ENCODE data around the gene SNX27.

Gene SNX27

DNA sequence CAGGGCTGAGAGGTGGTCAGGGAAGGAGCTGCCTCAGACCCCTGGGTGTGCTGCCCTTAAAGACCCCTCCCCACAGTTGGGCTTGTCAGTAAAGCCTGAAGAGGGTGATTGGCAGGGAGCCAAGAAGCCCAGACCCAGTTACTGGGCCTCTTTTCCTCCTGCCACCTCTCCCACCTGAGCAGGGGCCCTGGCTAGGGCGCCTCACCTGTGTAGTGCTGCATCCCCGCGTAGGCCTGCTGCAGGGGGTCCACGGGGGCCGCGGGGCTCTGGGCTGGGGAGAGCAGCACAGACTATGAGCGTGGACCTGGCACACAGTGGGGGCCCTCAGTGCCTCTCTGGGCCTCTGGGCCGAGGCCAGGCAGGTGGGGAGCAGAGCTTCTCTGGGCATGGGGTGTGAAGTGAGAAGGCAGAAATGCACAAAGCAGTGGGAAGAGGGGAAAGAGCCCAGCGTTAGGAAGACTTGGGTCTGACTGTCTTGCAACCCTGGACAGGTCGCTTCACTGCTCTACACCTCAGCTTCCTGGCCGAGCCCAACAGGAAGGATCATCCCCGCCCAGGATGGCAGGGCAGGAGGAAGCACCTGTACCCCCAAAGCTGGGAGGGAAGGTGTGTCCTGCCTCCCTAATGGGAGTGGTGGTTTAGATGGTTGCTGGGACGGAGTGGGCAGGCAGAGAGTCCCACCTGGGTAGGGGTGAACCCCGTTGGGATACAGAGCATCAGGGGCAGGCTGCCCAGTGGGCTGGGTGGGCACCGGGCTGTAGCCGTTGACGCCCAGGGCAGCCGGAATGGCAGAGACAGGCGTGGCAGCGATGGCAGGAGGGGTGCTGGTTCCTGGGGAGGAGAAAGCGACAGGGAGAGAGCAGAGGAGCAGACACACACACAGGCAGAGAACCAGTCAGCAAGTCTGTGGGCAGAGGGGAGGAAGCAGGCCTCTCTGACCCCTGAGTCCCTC, 94.9 kb downstream of the SNX27 start:
- no peak for FAIRE-seq

DNA sequence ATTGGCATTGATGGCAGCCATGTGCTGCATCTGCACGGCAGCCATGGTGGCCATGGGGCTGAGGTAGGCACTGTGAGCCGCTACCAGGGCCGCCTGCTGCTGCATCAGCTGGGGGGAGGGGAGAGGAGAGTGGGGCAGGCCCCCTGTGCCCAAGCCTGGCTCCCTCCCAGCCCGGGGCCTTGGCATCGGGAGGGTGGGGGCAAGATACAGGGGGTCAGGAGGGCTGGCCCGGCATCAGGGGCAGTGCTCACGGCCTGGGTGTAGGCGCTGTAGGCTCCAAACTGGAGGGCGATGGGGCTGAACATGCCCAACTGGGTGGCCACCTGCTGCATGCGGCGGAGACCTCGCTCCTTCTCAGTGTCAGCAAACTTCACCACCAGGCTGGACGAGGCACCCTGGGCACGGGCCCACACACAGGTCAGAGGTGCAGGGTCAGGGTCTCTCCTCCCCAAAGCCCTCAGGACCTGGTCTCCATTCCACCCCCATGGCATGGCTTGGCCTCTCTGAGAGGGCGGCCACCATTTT, 95.8 kb downstream of the SNX27 start:
- FAIRE-seq: no peak

DNA sequence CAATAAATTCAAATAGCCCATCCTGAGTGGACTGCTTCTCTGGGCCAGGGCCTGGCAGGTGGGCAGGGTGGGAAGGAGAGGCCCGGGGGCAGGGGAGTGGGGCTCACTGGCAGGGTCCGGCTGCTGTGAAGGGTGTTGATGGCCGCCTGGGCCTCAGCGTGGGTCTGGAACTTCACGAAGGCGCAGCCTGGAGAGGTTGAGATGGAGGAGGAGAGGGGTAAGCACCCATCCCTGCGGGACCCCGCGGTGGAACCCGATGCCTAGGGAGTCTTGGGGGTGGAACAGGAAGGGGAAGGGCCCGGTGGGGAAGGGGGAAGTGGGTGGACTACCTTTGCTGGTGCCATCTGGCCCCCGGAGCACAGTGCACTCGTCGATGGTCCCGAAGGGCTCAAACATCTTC, 97.0 kb downstream of the SNX27 start:
- no peak for FAIRE-seq

DNA sequence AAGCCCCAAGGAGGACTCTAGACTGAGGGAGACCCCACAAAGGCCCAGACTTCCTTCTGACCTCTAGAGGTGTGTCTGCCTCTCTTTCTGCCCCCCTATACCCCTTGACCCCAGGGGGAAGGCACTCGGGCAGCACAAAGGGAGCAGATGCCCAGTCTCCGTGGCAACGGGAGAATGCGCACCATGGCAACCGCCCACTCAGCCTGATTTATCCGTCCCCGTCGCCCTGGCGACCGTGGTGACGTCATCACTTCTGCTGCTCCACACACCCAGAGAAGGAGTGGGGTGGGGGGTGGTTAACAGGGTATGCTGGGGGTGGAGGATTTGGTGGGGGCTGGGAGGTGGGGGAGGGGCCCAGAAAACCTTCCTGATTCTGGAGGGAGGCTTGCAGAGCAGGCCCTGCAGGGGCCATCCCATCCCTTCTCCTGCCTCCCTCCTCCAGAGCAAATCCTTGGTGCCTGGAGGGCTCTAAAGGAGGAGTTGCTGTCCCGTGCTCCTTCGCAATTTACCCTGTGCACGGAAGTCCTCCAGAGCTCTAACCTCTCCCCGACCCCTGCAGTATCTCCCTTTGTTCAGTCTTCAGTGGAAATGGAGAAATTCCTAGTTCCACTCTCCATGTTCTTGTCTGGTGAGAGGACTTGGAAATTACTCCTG, 98.5 kb downstream of the SNX27 start:
- FAIRE-seq: no peak

DNA sequence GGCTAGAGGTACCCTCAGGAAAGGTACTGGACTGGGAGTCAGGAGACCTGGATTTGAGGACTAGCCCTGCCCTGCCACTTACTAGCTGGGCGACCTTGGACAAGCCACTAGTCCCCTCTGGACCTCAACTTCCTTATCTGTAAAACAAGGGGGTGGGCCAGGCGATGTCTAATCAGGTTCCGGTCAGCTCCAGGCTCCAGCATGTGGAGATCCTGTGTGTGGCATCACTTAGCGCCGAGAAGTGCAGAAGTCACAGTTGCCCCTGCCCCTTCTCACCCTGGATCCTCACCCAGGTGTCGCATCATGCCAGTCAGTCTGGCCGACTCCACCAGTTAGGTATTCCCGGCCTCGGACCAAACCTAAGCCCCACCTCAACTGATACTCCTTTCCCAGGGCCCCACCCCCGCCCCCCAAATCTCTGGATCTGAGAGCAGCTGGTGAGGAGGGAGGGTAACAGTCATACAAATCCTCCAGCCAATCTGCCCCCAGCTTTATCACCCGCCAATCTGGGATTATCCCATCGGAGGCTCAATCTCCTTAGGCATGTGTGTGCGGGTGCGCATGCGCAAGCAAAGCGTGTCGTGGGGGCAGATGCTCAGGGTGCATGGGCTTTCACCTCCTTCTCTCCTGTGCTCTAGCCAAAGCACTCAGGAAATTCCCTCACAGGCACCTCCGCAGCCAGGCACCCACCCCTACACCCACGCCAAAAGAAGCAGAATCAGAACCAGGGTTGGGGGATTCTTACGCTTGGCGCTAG, 99.4 kb downstream of the SNX27 start:
- no peak for FAIRE-seq

DNA sequence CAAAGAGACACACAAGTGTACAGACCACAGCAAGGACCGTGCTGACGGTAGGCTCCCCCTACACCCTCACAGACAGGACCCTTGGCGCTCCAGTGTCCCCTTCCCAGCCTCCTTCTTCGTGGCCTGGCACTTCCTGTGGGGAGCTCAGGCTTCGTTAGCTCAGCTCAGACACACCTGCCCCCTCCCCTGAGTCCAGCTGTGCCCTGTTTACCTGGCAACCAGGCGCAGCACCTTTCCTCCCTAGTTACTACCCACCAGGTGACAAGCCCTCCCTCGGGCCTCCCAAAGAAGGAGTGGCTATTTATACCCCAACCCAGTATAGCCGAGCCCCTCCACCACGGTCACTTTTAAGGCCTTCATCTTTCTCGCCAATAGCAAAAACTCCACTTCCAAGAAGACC, 100.1 kb downstream of the SNX27 start:
- no peak for FAIRE-seq

DNA sequence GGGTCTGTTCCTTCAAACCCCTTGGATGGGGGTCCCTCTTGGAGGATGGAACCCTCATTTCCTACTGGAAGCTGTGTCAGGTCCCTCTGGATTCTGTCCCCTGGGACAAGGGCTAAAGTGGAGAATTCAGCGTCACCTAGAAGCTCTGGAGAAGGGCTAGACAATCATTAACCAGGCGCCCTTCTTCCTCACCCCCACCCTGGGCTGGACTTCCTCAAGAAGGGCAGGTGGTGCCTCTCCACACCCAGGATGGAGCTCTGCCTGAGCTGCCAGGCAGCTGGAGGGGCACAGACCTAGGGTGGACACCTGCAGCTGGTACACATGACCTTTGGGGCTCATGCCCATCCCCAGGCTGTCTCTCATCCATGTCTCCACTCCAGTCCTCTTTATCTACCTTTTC, 101.2 kb downstream of the SNX27 start:
- FAIRE-seq: no peak

DNA sequence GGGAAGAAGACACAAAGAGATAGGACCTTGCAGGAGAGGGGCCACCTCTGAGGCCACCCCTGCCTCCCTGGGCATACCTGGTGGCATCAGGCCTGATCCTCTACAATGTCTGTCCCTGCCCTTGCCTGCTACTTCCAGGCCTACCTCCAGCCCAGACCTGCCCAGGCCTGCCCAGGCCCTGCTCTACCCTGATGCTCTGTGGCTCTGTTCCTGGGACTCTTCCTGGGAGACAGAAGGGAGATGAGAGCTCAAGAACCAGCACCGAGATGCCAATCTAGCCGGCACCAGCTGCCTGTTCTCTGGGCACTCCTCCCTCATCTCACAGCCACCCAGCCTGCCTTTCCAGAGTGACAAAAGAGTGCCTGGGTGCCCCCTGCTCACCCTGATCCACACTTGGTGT, 102.0 kb downstream of the SNX27 start:
- no peak for FAIRE-seq

DNA sequence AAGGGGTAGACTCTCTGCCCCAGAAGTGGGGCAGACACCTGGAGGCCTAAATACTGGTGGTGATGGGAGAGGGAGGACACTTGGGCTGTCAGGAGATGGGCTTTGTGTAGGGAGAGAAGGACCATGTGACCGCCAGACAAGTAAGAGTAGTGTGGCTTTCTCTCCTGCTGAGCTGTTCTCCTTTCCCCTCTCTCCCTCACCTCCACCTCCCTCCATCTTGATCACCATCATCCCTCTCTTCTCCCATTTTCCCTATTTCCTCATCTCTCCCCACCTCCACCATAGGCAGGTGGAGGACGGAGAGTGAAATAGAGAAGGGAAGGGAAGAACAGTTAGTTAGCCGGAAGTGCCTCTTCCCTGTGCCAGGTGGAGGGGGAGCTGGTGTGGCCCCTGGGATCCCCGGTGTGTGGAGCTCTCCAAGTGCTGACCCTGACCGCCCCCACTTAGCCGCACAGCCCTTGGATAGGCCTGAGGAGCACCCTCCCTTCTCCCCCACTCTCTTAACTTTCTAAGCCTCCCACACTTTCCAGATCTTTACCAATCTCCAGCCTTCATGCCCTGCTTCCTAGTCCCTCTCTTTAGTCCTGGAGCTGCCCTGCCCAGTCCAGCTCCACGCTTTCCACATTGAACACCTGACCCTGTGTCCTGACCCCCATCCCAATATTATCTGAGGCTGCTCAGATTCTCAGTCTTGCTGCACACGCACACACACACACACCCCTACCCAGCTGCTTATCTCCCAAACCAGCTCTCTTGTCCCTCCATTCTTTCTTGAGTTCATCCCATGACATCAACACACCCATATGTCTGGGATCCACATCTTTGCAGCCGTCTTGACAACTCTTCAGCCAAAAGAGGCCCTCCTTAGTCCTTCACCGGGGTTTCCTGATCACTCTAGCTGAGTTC, 103.2 kb downstream of the SNX27 start:
- FAIRE-seq: no peak

DNA sequence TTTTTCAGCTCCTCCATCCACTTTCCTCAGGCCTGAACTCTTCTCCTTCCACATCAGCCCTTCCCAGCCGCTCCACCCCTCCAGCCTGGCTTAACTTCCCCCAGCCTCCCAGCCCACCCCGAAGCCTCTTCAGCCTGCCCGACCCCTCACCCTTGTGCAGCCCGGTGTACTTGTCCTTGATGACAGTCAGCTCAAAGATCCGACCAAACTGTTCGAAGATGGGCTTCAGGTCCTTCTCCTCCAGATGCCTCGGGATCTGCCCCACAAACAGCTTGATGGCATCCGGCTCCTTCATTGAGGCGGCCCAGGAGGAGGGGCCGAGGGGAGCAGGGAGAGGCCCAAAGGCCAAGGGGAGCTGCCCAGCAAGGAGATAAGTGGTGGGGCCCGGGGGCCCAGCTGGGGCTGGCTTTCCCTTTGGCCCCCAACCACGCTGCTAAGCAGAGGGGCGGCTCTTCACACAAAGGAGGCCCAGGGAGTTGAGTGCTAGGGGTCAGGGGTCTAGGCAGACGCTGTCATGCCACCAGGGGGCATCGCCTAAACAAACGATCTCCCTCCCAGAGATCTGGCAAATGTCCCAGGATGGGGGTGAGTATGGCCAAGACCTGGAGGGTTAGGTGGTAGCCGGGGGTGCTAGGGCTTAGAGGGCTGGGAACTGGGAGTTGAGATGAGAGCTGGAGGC, 104.0 kb downstream of the SNX27 start:
- no peak for FAIRE-seq

DNA sequence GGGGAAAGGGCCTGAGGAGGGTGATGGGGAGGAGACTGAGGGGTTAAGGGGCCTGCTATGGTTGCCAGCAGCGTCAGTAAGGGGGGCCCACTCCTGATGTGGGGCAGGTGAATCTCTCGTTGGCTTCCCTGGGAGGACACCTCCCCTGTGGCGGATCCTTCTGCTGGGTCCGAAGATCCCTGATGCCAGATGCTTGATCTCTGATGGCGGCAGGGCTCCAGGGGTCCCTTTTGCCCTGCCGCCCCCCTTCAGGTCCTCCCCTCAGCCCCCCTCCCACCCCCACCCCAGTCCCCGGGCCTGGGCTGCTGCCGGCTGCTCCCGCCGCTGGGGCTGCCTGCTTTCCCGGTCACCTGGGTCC, 104.5 kb downstream of the SNX27 start:
- no peak for FAIRE-seq

DNA sequence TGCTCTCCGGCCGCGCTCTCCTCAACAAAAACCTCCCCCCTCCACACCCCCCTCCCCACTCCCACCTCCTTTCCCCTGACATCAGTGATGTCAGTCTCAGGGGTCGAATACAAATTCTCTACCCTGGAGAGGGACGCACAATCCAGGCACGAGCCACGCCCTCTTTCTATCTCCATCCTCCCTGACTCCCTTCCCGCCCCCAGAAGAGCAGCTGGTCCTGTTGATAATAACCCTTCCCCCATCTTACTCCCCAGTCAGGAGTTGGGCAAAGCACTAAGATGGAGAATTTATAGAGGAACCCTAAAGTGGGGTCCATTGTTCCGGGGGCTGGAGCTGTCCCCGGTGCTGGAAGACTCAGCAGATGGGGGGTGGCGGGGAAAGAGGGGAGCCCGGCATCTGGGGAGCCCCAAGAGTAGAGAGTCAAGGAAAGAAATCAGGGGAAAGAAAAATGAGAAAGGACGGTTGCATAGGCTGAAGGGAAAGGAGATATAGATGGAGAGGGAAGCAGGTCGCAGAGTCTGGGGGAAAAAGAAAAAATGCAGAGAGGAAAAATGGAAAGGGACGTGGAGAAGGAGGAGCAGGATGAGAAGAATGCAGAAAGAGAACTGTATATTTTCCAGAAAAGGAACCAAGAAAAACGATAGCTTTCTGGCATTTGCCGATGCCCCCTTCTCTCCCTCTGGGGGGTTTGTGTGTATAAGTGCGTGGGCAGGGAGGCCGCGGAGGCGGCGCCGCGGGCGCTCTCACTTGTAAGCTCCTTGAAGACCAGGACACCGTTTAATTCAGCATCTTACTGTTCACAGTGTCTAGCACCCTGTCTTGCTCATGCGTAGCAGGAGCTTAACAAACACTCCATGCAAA, 105.2 kb downstream of the SNX27 start, which contains the start of gene CELF3:
TSS of gene CELF3 (minus strand) at position 33 of the 861 bp plus-strand sequence. CDS start 783 bp downstream, outside the sequence.
- no peak for FAIRE-seq

DNA sequence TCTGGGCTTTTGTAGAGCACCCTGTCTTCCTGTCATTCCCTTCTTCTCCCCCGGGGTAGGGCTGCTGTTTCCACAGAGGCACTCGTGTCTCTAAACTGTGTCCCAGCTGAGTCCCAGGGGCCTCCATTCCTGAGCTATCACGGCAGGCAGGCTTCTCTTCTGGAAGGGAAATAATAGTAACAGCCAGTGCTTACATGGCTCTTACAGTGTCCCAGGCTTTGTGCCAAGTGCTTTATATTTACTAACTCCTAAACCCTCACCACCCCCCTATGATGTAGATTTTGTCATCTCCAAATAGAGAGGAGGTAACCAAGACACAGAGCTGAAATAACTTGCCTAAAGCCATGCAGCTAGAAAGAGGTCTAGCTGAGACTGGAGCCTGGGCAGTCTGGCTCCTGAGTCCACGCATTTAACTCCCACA, 106.2 kb downstream of the SNX27 start:
- no peak for FAIRE-seq

DNA sequence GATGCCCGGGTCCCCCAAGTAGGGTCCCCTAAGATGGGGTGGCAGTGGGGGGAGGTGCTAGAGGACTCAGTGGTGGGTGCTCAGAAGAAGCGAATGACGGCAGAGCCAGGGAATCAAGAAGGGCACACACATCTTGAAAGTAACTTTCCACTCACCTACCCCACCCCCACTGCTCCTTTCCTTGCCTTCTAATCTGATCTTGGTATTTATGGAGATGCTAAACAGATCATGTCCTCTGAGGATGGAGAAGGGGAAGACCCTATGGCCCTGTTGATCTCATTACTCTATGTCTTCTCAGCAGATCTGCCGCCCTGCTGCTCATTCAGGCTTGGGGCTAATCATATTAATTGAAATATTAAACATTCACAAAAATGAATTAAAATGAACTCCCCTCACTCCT, 106.8 kb downstream of the SNX27 start:
- no peak for FAIRE-seq

DNA sequence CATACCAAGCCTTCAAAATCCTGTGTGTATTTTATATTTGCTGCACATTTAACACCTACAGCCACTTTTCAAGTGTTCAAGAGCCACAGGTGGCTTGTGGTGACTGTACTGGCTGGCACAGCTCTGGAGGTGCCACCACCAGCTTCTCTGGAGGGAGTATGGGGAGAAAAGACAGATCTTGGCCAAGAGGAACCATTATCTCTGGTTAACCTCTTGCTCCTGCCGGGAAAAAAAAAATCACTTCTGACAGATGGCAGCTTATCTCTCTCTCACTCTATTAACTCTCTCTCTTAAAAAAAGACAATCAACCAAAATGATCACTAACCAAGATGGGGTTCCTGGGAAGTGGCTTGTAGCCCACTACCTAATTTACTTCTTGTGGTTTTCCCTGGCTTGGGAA, 108.3 kb downstream of the SNX27 start:
- FAIRE-seq: no peak

DNA sequence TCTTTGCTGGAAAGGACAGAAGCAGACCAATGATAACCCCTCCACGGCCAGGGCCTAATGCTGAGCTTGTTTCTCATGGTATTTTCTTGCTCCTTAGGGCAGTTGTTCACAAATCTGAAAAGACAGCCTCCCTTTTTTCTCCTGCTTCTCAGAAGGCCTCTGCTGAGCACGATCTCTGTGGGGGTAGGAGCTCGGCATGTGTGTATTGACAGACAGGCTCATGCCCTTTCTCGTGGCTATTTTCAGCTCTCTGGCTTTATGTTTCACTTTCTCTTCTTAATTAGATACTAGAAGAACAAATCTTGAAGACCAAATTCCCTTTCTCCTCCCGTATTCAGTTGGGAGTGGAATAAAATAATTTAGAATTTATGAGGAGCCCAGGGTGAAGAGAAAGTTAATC, 108.7 kb downstream of the SNX27 start:
- FAIRE-seq: no peak

DNA sequence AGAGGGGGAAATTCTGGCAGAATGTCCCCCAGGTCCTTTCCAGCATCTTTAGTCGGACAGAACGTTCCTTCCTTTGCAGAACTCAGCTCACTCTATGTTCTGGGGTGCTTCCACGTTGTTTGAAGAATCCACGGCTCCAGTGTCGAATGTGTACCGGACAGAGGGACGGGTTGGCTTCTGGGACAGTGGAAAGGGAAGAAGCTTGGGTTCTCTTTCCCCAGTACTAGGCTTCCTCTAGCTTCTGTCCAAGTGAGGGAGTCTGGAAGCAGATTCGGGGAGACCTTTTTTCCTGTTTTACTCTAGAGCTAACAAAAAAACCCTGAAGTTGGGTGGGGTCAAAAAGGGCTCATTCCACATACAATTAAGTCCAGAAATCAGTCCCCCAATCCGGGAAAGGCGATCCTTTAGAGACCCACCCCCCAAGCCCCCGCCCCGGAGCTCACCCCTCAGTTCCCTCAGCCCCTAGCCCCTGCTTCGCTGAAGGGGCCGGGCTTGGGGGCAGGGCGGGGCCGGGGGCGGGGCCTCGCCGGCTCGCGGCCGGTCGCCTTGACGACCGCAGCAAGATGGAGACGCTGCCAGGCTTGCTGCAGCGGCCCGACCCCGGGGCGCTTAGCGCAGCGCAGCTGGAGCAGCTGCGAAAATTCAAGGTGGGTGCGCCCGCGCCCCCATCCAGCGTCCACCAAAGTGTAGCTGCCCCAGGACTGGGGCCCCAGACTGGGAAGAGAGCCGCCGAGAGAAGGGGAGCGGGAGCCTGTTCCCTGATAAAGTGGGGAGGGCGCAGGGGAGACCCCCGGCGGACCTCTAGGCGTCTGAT, 109.3 kb downstream of the SNX27 start, which contains the start of gene RIIAD1:
TSS of gene RIIAD1 (plus strand) at position 549 of the 814 bp plus-strand sequence. CDS start at position 564, 15 bp downstream.
- no peak for FAIRE-seq

DNA sequence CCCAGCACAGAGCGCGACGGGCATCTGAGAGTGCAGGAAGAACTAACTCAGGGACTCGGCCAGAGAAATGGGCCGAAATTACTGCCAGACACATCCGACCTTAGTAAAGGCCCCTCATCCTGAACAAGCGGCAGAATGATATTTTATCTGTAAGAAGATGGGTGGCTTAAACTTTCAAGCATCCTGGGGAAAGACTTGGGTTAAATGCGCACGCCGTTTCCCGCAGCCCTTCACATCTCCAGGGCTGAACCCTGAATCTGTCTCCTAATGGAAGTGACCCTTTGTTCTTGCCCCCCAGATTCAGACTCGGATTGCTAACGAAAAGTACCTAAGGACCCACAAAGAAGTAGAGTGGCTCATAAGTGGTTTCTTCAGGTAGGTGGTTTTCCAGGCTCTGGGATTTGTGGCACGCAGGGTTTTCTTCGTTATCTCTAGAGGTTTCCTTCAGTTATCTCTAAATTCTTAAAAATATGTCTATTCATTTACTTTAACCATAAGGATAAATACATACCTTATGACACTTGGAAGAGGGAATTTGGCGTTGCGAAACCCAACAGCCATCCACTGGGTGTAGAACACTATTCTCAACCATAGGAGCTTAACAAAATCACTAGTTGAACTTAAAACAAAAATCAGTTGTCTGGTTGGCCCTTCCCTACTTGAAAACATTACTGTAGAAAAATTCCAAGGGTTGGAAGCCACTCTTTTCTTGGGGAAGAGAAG, 110.1 kb downstream of the SNX27 start:
- FAIRE-seq: no peak
